ENCODE results near the gene NRIP2.

DNA sequence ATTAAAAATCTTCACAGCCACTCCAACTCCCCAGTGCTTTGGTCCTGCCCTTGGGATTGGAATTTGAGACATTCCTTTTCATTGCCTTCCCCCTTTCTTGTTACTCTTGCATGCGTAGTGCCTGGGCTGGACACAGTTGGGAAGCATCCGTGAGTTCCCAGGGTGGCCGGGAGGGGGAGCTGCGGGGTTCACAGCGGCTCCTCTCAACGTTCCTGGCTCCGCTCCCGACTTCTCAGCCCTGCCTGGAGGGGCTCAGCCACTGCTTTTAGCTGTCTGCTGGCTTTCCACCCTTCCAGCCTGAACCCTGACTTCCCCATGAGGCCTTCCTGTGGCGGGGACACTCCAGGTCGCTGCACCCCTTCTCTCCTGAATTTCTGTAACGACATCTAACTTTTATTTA is 18.8 kb upstream of the NRIP2 start:
- TF ChIP-seq, protein P1, sequence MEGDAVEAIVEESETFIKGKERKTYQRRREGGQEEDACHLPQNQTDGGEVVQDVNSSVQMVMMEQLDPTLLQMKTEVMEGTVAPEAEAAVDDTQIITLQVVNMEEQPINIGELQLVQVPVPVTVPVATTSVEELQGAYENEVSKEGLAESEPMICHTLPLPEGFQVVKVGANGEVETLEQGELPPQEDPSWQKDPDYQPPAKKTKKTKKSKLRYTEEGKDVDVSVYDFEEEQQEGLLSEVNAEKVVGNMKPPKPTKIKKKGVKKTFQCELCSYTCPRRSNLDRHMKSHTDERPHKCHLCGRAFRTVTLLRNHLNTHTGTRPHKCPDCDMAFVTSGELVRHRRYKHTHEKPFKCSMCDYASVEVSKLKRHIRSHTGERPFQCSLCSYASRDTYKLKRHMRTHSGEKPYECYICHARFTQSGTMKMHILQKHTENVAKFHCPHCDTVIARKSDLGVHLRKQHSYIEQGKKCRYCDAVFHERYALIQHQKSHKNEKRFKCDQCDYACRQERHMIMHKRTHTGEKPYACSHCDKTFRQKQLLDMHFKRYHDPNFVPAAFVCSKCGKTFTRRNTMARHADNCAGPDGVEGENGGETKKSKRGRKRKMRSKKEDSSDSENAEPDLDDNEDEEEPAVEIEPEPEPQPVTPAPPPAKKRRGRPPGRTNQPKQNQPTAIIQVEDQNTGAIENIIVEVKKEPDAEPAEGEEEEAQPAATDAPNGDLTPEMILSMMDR (IDR thresholded peaks at IDR 0.05; ENCODE audit: low read length) = peak; percentile 77
- no peak for TF ChIP-seq EZH2 (IDR thresholded peaks at IDR 0.05; ENCODE audit: borderline replicate concordance, low read length)

All from OCI-LY1 (cell line).